Tibial nerve (tissue), 4 donors: Measurements from ENCODE around the gene MYPN. TPM values are rescaled to one million over a fixed set of nuclear protein-coding genes. Genes with fewer than 3 reads are reported as not detected.

Source experiments
- DNase-seq, 2 donors: peaks; one replicate each; pipeline ENCODE4 v3.0.0-alpha.2; 2019; ENCODE audit warnings: low spot score in 2 of 2
- H3K27ac ChIP-seq, 4 donors: fragments of 200-600 bp; sonication (generic) in 3 of 4; one replicate each; pipeline ENCODE4 v1.5.1; 2017 to 2019; ENCODE audit warnings: mild to moderate bottlenecking in 1 of 4
- H3K27me3 ChIP-seq, 2 donors: fragments of 200-600 bp; sonication (generic) in 1 of 2; one replicate each; pipeline versions ENCODE4 v1.5.1 to v1.6.0; 2017 to 2019
- H3K36me3 ChIP-seq, 3 donors: fragments of 200-600 bp; sonication (generic); one replicate each; pipeline ENCODE4 v1.5.1; 2018 to 2019
- H3K4me1 ChIP-seq, 4 donors: fragments of 200-600 bp; sonication (generic) in 3 of 4; one replicate each; pipeline ENCODE4 v1.5.1; 2017 to 2019
- H3K4me3 ChIP-seq, 4 donors: fragments of 200-600 bp; sonication (generic) in 3 of 4; one replicate each; pipeline ENCODE4 v1.5.1; 2017 to 2019; ENCODE audit warnings: mild to moderate bottlenecking in 1 of 4, moderate library complexity in 1 of 4
- H3K9me3 ChIP-seq, 4 donors: fragments of 200-600 bp; sonication (generic) in 3 of 4; one replicate each; pipeline ENCODE4 v1.5.1; 2017 to 2019
- CTCF ChIP-seq, 5 experiments: fragments of 200-600 bp in 3 of 5; fragments of 450-650 bp in 2 of 5; sonication (generic) in 3 of 5; IDR thresholded peaks; one replicate each; pipeline ENCODE4 v1.5.1; 2016 to 2019; ENCODE audit warnings: antibody characterized with exemption in 5 of 5, mild to moderate bottlenecking in 3 of 5, moderate library complexity in 2 of 5
- EP300 ChIP-seq, 2 donors: sonication (generic); formaldehyde crosslinking; IDR thresholded peaks; one replicate each; pipeline ENCODE4 v1.6.1; 2017; ENCODE audit warnings: antibody characterized with exemption in 2 of 2, mild to moderate bottlenecking in 1 of 2
- POLR2A ChIP-seq, 2 donors: fragments of 450-650 bp; IDR thresholded peaks; one replicate each; pipeline ENCODE4 v1.6.1; 2017; ENCODE audit warnings: antibody characterized with exemption in 2 of 2, mild to moderate bottlenecking in 2 of 2, moderate library complexity in 2 of 2
- WGBS, 2 donors: methylation state at CpG; one replicate each; pipeline ENCODE4 v1.1.5; 2018; 5-methylcytosine and 5-hydroxymethylcytosine counted together
- total RNA-seq, 4 donors: library from RNA; depleted of rRNA; stranded (reverse); fragments of >200 nt; gene quantifications; one replicate each; pipeline ENCODE4 v1.1.0, GENCODE V29; 2016

The MYPN gene
- total RNA-seq, 4 donors from 2014 or later, result not detected

GRCh38 chr10:68151453-68151852 lies 42.2 kb downstream of the MYPN start:
- Histone ChIP-seq H3K36me3 (no peaks in the 10 kb centered on the region), H3K4me3 (no peak overlapping the region), H3K9me3 (no peaks in the 10 kb centered on the region), H3K27ac (no peak overlapping the region), H3K4me1 (peaks cover 0 to 21% (median 2%) of the 10 kb centered on the region in 4 donors), H3K27me3 (no peaks in the 10 kb centered on the region)
- TF ChIP-seq CTCF (IDR thresholded peaks at IDR 0.05) (no peak), POLR2A (IDR thresholded peaks at IDR 0.05) (no peak), EP300 (IDR thresholded peaks at IDR 0.05) (no peak)
- WGBS, 2 donors, result 91 to 97% methylated on average over 1 of the region's 1 CpG
- DNase-seq, result no peak

- WGBS, 2 donors, result 8 to 10% methylated on average over 8 of the region's 8 CpGs
- H3K27ac ChIP-seq, result peak overlapping the region in 2 of 4 donors; percentile 32 to 68
These were observed 44.4 kb downstream of the MYPN start for GRCh38 chr10:68153473-68154210.

GRCh38 chr10:68154211-68154497 lies 44.9 kb downstream of the MYPN start:
- DNase-seq, result no peak
- Histone ChIP-seq H3K27ac (peak overlapping the region in 2 of 4 donors; percentile 32 to 68), H3K27me3 (no peaks in the 10 kb centered on the region), H3K36me3 (no peaks in the 10 kb centered on the region), H3K4me1 (peaks cover 0 to 24% (median 2%) of the 10 kb centered on the region in 4 donors), H3K9me3 (no peaks in the 10 kb centered on the region), H3K4me3 (no peak overlapping the region)
- TF ChIP-seq EP300 (IDR thresholded peaks at IDR 0.05), result no peak
- no peak for TF ChIP-seq CTCF (IDR thresholded peaks at IDR 0.05)
- no peak for TF ChIP-seq POLR2A (IDR thresholded peaks at IDR 0.05)
- 0 to 4% methylated on average over 3 of the region's 3 CpGs for WGBS, 2 donors

More at GRCh38 chr10:68153473-68154210, 44.4 kb downstream of the MYPN start:
- Histone ChIP-seq H3K4me1 (peaks cover 0 to 24% (median 2%) of the 10 kb centered on the region in 4 donors), H3K4me3 (no peak overlapping the region), H3K36me3 (no peaks in the 10 kb centered on the region), H3K27me3 (no peaks in the 10 kb centered on the region), H3K9me3 (no peaks in the 10 kb centered on the region)
- no peak for TF ChIP-seq POLR2A (IDR thresholded peaks at IDR 0.05)
- peak in 1 of 2 donors; percentile 58 for TF ChIP-seq EP300 (IDR thresholded peaks at IDR 0.05)
- no peak for TF ChIP-seq CTCF (IDR thresholded peaks at IDR 0.05)
- DNase-seq, result no peak

- H3K36me3 ChIP-seq, result no peaks in the 10 kb centered on the region
- TF ChIP-seq CTCF (IDR thresholded peaks at IDR 0.05) (no peak), POLR2A (IDR thresholded peaks at IDR 0.05) (no peak), EP300 (IDR thresholded peaks at IDR 0.05) (no peak)
- no peaks in the 10 kb centered on the region for H3K9me3 ChIP-seq
- no peaks in the 10 kb centered on the region for H3K27me3 ChIP-seq
- DNase-seq, result no peak
- no peak overlapping the region for H3K4me3 ChIP-seq
- 64 to 97% methylated on average over 2 of the region's 2 CpGs for WGBS, 2 donors
- H3K27ac ChIP-seq, result peak overlapping the region in 1 of 4 donors; percentile 40
- H3K4me1 ChIP-seq, result peaks cover 0 to 24% (median 2%) of the 10 kb centered on the region in 4 donors
These were observed 46.4 kb downstream of the MYPN start for GRCh38 chr10:68155615-68156210.
